GM23248 (cell line): ENCODE results near the gene PLXNA1. TPM values are rescaled to one million over a fixed set of nuclear protein-coding genes. Genes with fewer than 3 reads are reported as not detected.

ENCODE experiments used
- DNase-seq: peaks from one replicate; pipeline ENCODE4 v3.0.0-alpha.2; 2015
- H2AFZ ChIP-seq: fragments of 200-600 bp; sonication (generic); 2 replicates; pipeline ENCODE4 v1.6.1; 2016; ENCODE audit warnings: antibody characterized with exemption
- H3F3A ChIP-seq: fragments of 200-600 bp; sonication (generic); 2 replicates; pipeline ENCODE4 v1.6.1; 2016; ENCODE audit warnings: mild to moderate bottlenecking, antibody characterized with exemption, mixed run types; ENCODE audit not compliant: insufficient read depth
- H3K27ac ChIP-seq: fragments of 200-600 bp; sonication (generic); 2 replicates; pipeline ENCODE4 v1.5.1; 2016; ENCODE audit warnings: mild to moderate bottlenecking
- H3K27me3 ChIP-seq: fragments of 200-600 bp; sonication (generic); replicated peaks from 2 replicates; pipeline ENCODE4 v1.6.1; 2016; ENCODE audit warnings: mild to moderate bottlenecking; ENCODE audit not compliant: insufficient read depth
- H3K36me3 ChIP-seq: fragments of 200-600 bp; sonication (generic); 2 replicates; pipeline ENCODE4 v1.6.1; 2016; ENCODE audit warnings: low read depth, mild to moderate bottlenecking
- H3K4me1 ChIP-seq: fragments of 200-600 bp; sonication (generic); 2 replicates; pipeline ENCODE4 v1.6.1; 2016; ENCODE audit warnings: mild to moderate bottlenecking; ENCODE audit not compliant: insufficient read depth
- H3K4me2 ChIP-seq: fragments of 200-600 bp; sonication (generic); one replicate; pipeline ENCODE4 v1.6.1; 2016; ENCODE audit warnings: mild to moderate bottlenecking; ENCODE audit not compliant: unreplicated experiment
- H3K4me3 ChIP-seq: fragments of 200-600 bp; sonication (generic); 2 replicates; pipeline ENCODE4 v1.5.1; 2016; ENCODE audit warnings: mild to moderate bottlenecking
- H3K79me2 ChIP-seq: fragments of 200-600 bp; sonication (generic); 2 replicates; pipeline ENCODE4 v1.6.1; 2016; ENCODE audit warnings: mild to moderate bottlenecking; ENCODE audit not compliant: insufficient read depth
- H3K9ac ChIP-seq: fragments of 200-600 bp; sonication (generic); 2 replicates; pipeline ENCODE4 v1.6.1; 2016; ENCODE audit warnings: mild to moderate bottlenecking
- H3K9me2 ChIP-seq: fragments of 200-600 bp; sonication (generic); 2 replicates; pipeline ENCODE4 v1.6.1; 2016; ENCODE audit warnings: mixed run types, mild to moderate bottlenecking, moderate library complexity; ENCODE audit not compliant: insufficient read depth
- H3K9me3 ChIP-seq: fragments of 200-600 bp; sonication (generic); one replicate; pipeline ENCODE4 v1.6.1; 2017; ENCODE audit warnings: low read depth
- H4K20me1 ChIP-seq: fragments of 200-600 bp; sonication (generic); 2 replicates; pipeline ENCODE4 v1.6.0; 2016; ENCODE audit not compliant: insufficient read depth
- EZH2 ChIP-seq: fragments of 200-600 bp; sonication (generic); IDR thresholded peaks from 2 replicates; pipeline ENCODE4 v1.6.1; 2018; ENCODE audit warnings: antibody characterized with exemption, mild to moderate bottlenecking; ENCODE audit not compliant: insufficient read depth, poor library complexity, severe bottlenecking
- EZH2phosphoT487 ChIP-seq: fragments of 200-600 bp; sonication (generic); IDR thresholded peaks from 2 replicates; pipeline ENCODE4 v1.6.1; 2018; ENCODE audit warnings: antibody characterized with exemption, moderate library complexity, mild to moderate bottlenecking, low read depth; ENCODE audit not compliant: insufficient read depth
- WGBS, 2 experiments: methylation state at CpG; one replicate each; pipeline ENCODE4 v1.1.6; 2015 to 2017; ENCODE audit warnings: low lambda C conversion rate in 2 of 2, low coverage in 1 of 2; ENCODE audit errors: missing lambda C conversion rate in 2 of 2; 5-methylcytosine and 5-hydroxymethylcytosine counted together
- in situ Hi-C: fragments of 300-500 bp; cut with MboI; formaldehyde crosslinking; loops from 2 replicates; pipeline ENCODE4 v1.15.0; 2020
- polyA plus RNA-seq: library from polyadenylated mRNA; unstranded; fragments of >200 nt; fragmentation: Nextera tagmentation; extraction: Ambion mirVana; gene quantifications from 2 replicates; pipeline ENCODE4 v1.2.1, GENCODE V29; 2016
- total RNA-seq: library from RNA; depleted of rRNA; stranded (reverse); fragments of >200 nt; shearing (Covaris generic); gene quantifications from 2 replicates; pipeline ENCODE4 v1.2.3, GENCODE V29; 2014

PLXNA1 gene
- total and polyA plus RNA-seq, 2 experiments from 2014 or later: 13.4 to 84.7 TPM

DNA sequence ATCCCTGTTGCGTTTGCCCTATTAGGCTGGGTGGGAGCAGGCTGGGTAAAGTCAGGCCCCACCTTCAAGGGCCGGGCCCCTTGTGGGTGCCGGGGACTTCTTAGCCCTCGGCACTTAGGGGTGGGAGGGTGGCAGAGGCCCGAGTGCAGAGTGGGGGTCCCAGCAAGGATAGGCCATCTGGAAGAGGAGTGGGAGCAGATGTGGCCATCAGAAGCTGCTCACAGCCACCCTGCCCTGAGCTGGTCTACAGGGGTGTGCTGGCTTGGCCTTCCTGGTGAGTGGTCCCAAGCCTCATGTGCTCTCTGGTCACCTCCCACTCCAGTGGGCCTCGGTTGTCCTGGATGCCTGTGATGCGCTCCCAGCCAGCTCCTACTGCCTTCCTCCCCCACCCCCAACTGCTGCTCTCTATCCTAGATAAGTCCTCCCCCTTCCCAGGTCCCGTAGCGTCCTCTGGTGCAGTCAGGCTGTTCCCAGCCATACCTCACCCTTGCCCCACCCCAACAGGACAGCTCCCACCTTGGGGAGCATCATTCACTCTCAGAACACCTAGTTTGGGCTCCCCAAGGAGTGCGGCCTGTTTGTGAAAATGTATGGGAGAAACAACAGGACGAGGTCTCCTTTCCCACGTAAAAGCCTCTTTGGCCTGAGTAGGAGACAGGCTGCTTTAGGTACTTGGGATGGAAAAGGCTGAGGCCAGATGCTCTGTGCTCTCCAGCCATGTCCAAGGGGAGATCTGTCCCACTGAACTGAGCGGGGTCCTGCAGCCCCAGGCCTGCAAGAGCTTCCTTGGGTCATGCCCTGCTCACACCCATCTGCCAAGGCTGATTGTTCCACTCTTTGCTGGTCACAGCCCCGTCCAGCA, 24.9 kb upstream of the PLXNA1 start:
- no peak for DNase-seq
- 91 to 94% methylated on average over 14 of the region's 14 CpGs for WGBS, 2 experiments
- Histone ChIP-seq H3K4me3 (no peak overlapping the region), H2AFZ (no peak overlapping the region), H3K9me2 (no peaks in the 10 kb centered on the region), H3K36me3 (no peaks in the 10 kb centered on the region), H3K27me3 (no peaks in the 10 kb centered on the region), H3K27ac (no peak overlapping the region), H4K20me1 (no peaks in the 10 kb centered on the region), H3K4me1 (peaks cover 20% of the 10 kb centered on the region), H3K9ac (no peak overlapping the region), H3F3A (no peaks in the 10 kb centered on the region), H3K4me2 (no peak overlapping the region), H3K79me2 (no peaks in the 10 kb centered on the region), H3K9me3 (no peaks in the 10 kb centered on the region)
- in situ Hi-C loops: no loop called here
- no peak for TF ChIP-seq EZH2
- TF ChIP-seq EZH2phosphoT487: no peak

DNA sequence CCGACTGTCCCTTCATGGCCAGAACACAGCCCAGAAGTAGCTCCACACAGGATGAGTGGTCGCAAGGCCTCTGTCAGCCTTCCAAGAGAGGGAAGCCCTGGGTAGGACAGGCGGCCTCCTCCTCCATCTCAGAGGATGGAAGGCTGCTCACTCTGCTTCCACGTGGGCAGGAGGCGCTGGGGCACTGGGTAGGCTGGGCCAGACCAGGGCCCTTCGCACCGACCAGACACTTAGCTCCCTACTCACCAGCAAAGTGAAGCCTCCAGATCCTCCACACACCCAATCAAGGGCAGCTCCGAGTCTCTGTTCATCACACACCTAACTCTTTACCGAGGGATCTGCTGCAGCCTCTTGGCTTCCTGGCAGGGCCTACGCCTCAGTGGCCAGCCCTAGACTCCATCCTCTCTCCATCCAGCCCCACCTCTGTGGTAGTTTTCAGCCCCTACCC, 24.3 kb upstream of the PLXNA1 start:
- WGBS, 2 experiments: 81 to 89% methylated on average over 10 of the region's 10 CpGs
- Histone ChIP-seq H3K4me3 (no peak overlapping the region), H3K9me3 (no peaks in the 10 kb centered on the region), H3K9me2 (no peaks in the 10 kb centered on the region), H2AFZ (no peak overlapping the region), H3K4me2 (no peak overlapping the region), H3K27me3 (no peaks in the 10 kb centered on the region), H3K79me2 (no peaks in the 10 kb centered on the region), H3K36me3 (no peaks in the 10 kb centered on the region), H4K20me1 (no peaks in the 10 kb centered on the region), H3K27ac (no peak overlapping the region), H3K4me1 (peaks cover 20% of the 10 kb centered on the region), H3K9ac (no peak overlapping the region), H3F3A (no peaks in the 10 kb centered on the region)
- in situ Hi-C loops: no loop called here
- DNase-seq: no peak
- no peak for TF ChIP-seq EZH2
- no peak for TF ChIP-seq EZH2phosphoT487

DNA sequence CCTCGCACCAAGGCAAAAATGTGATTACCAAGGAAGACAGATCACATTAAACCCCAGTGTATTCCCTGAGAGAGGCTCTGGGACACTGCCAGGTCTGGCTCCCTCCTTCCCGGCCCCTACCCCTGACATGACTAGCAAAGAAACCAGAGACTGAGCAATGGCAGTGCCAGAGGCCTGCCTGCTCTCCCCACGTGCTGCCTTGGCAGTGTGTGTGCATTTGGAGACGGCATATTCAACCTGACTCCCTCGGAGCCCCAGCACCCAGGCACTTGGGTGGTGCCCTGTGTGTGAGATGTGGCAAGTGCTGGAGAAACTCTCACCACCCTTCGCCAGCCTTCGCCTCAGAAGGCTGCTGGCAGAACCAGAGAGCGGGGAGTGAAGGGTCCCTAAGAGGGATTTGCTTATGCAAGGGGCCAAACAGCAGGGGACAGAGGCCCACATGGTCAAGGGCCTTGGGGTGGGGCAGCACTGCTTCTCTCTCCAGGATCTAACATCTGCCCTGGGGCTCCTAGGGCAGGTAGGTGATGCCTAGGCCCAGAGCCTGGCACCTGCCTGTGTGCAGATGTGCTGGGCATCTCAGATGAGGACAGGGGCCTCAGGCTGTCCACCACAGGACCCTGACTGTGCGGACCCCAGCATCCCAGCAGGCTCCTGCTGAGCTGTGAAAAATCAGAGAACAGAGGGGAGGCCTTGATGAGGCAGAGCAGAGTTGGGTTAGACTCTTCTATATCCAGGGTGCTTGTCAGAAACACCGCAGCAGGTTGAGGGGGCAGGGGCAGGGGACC, 23.6 kb upstream of the PLXNA1 start:
- Histone ChIP-seq H3K9ac (no peak overlapping the region), H3K4me3 (no peak overlapping the region), H3K79me2 (no peaks in the 10 kb centered on the region), H4K20me1 (no peaks in the 10 kb centered on the region), H3K9me3 (no peaks in the 10 kb centered on the region), H3K36me3 (no peaks in the 10 kb centered on the region), H3F3A (no peaks in the 10 kb centered on the region), H3K4me1 (peaks cover 20% of the 10 kb centered on the region), H3K4me2 (no peak overlapping the region), H3K9me2 (no peaks in the 10 kb centered on the region), H3K27me3 (no peaks in the 10 kb centered on the region), H3K27ac (peak overlapping the region; percentile 58; the same call in 1 of the 2 replicates), H2AFZ (no peak overlapping the region)
- WGBS, 2 experiments: 85 to 86% methylated on average over 10 of the region's 10 CpGs
- DNase-seq: no peak
- TF ChIP-seq EZH2phosphoT487 (no peak), EZH2 (no peak)
- in situ Hi-C loops: no loop called here

DNA sequence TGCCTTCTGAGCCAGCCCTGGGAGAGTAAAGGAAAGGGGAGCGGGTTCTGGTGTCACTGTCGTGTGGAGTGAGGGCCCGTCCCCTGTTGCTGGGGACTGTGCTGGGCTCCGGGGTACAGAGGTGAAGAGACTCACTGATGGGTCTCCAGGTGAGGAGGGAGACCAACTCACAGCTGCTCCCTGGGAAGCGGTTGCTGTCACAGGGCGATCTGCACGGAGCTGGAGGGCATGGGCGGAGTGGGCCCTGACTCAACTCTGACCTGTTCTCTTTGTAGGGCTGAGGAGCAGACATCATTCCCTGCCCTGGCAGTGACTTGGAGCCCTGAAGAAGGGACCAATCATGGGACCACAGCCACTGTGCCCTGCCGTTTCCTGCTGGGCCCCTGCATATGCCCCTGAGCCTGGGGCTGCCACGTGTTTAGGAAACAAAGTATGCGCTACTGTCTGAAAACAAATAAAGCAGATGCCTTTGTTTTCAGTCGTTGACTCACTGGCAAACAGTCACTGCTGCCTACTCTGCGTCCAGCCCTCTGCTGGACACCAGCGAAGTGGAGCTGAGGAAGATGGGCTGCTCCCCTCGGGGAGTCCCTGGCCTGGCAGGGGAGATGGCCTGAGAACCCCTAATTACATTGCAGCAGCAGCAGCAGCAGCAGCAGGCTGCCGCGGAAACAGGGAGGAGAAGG, 22.9 kb upstream of the PLXNA1 start:
- Histone ChIP-seq H3F3A (no peaks in the 10 kb centered on the region), H3K27me3 (no peaks in the 10 kb centered on the region), H3K4me3 (no peak overlapping the region), H3K36me3 (no peaks in the 10 kb centered on the region), H3K9me3 (no peaks in the 10 kb centered on the region), H3K9ac (peak overlapping the region; percentile 37; the same call in 1 of the 2 replicates), H4K20me1 (no peaks in the 10 kb centered on the region), H3K4me1 (peaks cover 20% of the 10 kb centered on the region), H3K9me2 (no peaks in the 10 kb centered on the region), H3K79me2 (no peaks in the 10 kb centered on the region), H3K27ac (peak overlapping the region; percentile 58), H3K4me2 (peak overlapping the region; percentile 24), H2AFZ (peak overlapping the region; percentile 16; the same call in 1 of the 2 replicates)
- WGBS, 2 experiments: 54 to 57% methylated on average over 17 of the region's 17 CpGs
- peak; percentile 87 for DNase-seq
- TF ChIP-seq EZH2 (no peak), EZH2phosphoT487 (no peak)
- in situ Hi-C loops: no loop called here
